Endothelial cell of umbilical vein (primary cell): ENCODE data around the gene ACBD6. TPM values are rescaled to one million over a fixed set of nuclear protein-coding genes. Genes with fewer than 3 reads are reported as not detected.

Experiments used
- BruUV-seq: library from RNA; stranded (reverse); fragments of 400-500 nt; replicated peaks from 2 replicates; lab custom pipeline; 2021; lab: Mats Ljungman, UMichigan
- CTCF ChIA-PET: fragments of 300-600, 350-600 bp; sonication (Branson Sonifier 250); formaldehyde crosslinking; loops from one replicate; lab custom pipeline; 2021; ENCODE audit warnings: antibody characterized with exemption, inconsistent platforms; lab: Charles Lee
- POLR2A ChIA-PET: fragments of 300-600, 350-600 bp; sonication (Branson Sonifier 250); formaldehyde crosslinking; loops from one replicate; lab custom pipeline; 2021; ENCODE audit warnings: antibody characterized with exemption, inconsistent platforms; lab: Charles Lee
- DNase-seq: peaks from one replicate; pipeline ENCODE4 v3.0.0-alpha.2; 2011; ENCODE audit warnings: low read depth, low spot score
- FAIRE-seq: peaks from 2 replicates; lab custom pipeline; 2011; peaks lifted over from hg19 to GRCh38; lab: Jason Lieb, UNC
- H2AFZ ChIP-seq: 2 replicates; pipeline ENCODE4 v1.6.0; 2012; ENCODE audit warnings: low read depth, low read length, control low read depth, inconsistent platforms
- H3K27ac ChIP-seq: 2 replicates; pipeline ENCODE4 v1.5.1; 2011; ENCODE audit warnings: low read depth, mild to moderate bottlenecking, control low read depth, low read length, moderate library complexity; ENCODE audit not compliant: insufficient read depth
- H3K27me3 ChIP-seq, 2 experiments: 2 replicates each; pipeline versions ENCODE4 v1.6.0 to v1.6.1; 2011; ENCODE audit warnings: low read length in 2 of 2, mixed read lengths in 1 of 2; ENCODE audit not compliant: control insufficient read depth in 2 of 2, insufficient read depth in 2 of 2
- H3K36me3 ChIP-seq, 2 experiments: 2 replicates in 1 of 2; 3 replicates in 1 of 2; pipeline ENCODE4 v1.5.1; 2011; ENCODE audit warnings: low read length in 2 of 2, mild to moderate bottlenecking in 1 of 2, moderate library complexity in 1 of 2; ENCODE audit not compliant: control insufficient read depth in 2 of 2, insufficient read depth in 2 of 2; ENCODE audit errors: extremely low read depth in 1 of 2
- H3K4me1 ChIP-seq: 3 replicates; pipeline ENCODE4 v1.5.1; 2011; ENCODE audit warnings: mild to moderate bottlenecking, low read length; ENCODE audit not compliant: control insufficient read depth, insufficient read depth; ENCODE audit errors: extremely low read depth
- H3K4me2 ChIP-seq: 2 replicates; pipeline ENCODE4 v1.6.1; 2011; ENCODE audit warnings: low read length, control low read depth, mixed read lengths; ENCODE audit not compliant: insufficient read depth
- H3K4me3 ChIP-seq, 3 experiments: fragments of 200-600 bp in 1 of 3; sonication (generic), shearing (Covaris generic) in 1 of 3; replicated peaks in 1 of 3; 2 replicates each; pipeline ENCODE4 v1.5.1; 2011 to 2016; ENCODE audit warnings: control low read depth in 3 of 3, low read length in 3 of 3, mild to moderate bottlenecking in 2 of 3, inconsistent platforms in 1 of 3, low read depth in 1 of 3, moderate library complexity in 1 of 3; ENCODE audit not compliant: insufficient read depth in 1 of 3
- H3K79me2 ChIP-seq: 2 replicates; pipeline ENCODE4 v1.6.0; 2012; ENCODE audit warnings: low read length, inconsistent platforms; ENCODE audit not compliant: control insufficient read depth, insufficient read depth
- H3K9ac ChIP-seq: replicated peaks from 2 replicates; pipeline ENCODE3; 2011; ENCODE audit warnings: low read length, control low read depth; ENCODE audit not compliant: insufficient read depth; ENCODE audit errors: extremely low read depth
- H3K9me1 ChIP-seq: replicated peaks from 3 replicates; pipeline ENCODE4 v1.6.0; 2011; ENCODE audit warnings: mild to moderate bottlenecking, low read length; ENCODE audit not compliant: control insufficient read depth, insufficient read depth; ENCODE audit errors: extremely low read depth
- H3K9me3 ChIP-seq: replicated peaks from 2 replicates; pipeline ENCODE4 v1.5.1; 2012; ENCODE audit warnings: low read length, inconsistent platforms; ENCODE audit not compliant: control insufficient read depth, insufficient read depth
- H4K20me1 ChIP-seq: replicated peaks from 2 replicates; pipeline ENCODE3; 2011; ENCODE audit warnings: mild to moderate bottlenecking, low read length; ENCODE audit not compliant: control insufficient read depth, insufficient read depth; ENCODE audit errors: extremely low read depth
- CTCF ChIP-seq, 2 donors: IDR thresholded peaks; 1 replicate in 1 of 2; 2 replicates in 1 of 2; pipeline ENCODE4 v1.5.1; 2011; ENCODE audit warnings: low read length in 2 of 2, mild to moderate bottlenecking in 2 of 2, moderate library complexity in 2 of 2, control low read depth in 1 of 2, inconsistent platforms in 1 of 2, low read depth in 1 of 2; ENCODE audit not compliant: insufficient read depth in 1 of 2; ENCODE audit errors: extremely low read depth in 1 of 2
- FOS ChIP-seq: IDR thresholded peaks from 2 replicates; pipeline ENCODE4 v1.6.1; 2011; ENCODE audit warnings: mild to moderate bottlenecking, low read length, moderate library complexity, borderline replicate concordance; ENCODE audit not compliant: insufficient read depth
- JUN ChIP-seq: IDR thresholded peaks from 2 replicates; pipeline ENCODE4 v1.6.1; 2011; ENCODE audit warnings: borderline replicate concordance, low read depth; ENCODE audit not compliant: insufficient read length, insufficient read depth
- dilution Hi-C: fragments of 300-500 bp; cut with MboI; formaldehyde crosslinking; loops from one replicate; pipeline ENCODE4 v1.15.0; 2019; ENCODE audit warnings: low sequenced_read_pairs; ENCODE audit not compliant: extremely low pct_ligation_motif_present
- intact Hi-C: fragments of 100-400 bp; cut with micrococcal nuclease; formaldehyde crosslinking; loops from one replicate; pipeline ENCODE4 v1.10.0; 2022
- polyA plus RNA-seq, 4 experiments: library from polyadenylated mRNA; depleted of rRNA in 3 of 4; stranded (reverse) in 3 of 4; unstranded in 1 of 4; fragments of >200 nt; gene quantifications; 2 replicates each; pipeline versions ENCODE4 v1.2.1 to v1.2.3, GENCODE V29; 2011 to 2012; ENCODE audit warnings: missing spikeins in 1 of 4
- total RNA-seq: library from RNA; stranded (reverse); gene quantifications from 2 replicates; pipeline ENCODE4 v1.2.3, GENCODE V29; 2021

ACBD6 gene
- total and polyA plus RNA-seq, 2 donors (not counting 3 experiments of a cell fraction or from before 2014, with no cell fraction given), result 55.6 to 56.4 TPM

GRCh38 chr1:180482425-180483275 lies 19.7 kb downstream of the ACBD6 start:
- TF ChIP-seq CTCF (IDR thresholded peaks at IDR 0.05; ENCODE audit: extremely low read depth in 1 of 2, insufficient read depth in 1 of 2, low read depth in 1 of 2, low read length in 2 of 2), result peak; percentile 50 to 60
- no peak for TF ChIP-seq FOS
- TF ChIP-seq JUN, result no peak
- Histone ChIP-seq H3K4me1 (peaks cover 5% of the 10 kb centered on the region), H3K79me2 (peaks cover 6% of the 10 kb centered on the region), H3K9ac (no peak overlapping the region), H3K36me3 (peaks cover 3 to 6% of the 10 kb centered on the region in 2 experiments), H3K4me3 (no peak overlapping the region), H3K27ac (no peak overlapping the region), H2AFZ (no peak overlapping the region), H4K20me1 (no peaks in the 10 kb centered on the region), H3K9me3 (no peaks in the 10 kb centered on the region), H3K9me1 (no peaks in the 10 kb centered on the region), H3K4me2 (peak overlapping the region; percentile 38), H3K27me3 (no peaks in the 10 kb centered on the region)
- dilution Hi-C loops (no loop called here), intact Hi-C loops (loop anchor here (1.0 to 5.0 kb wide), 3 partner anchors 230 to 775 kb away; no protein-coding TSS in a partner anchor)
- ChIA-PET POLR2A (no interaction called here), CTCF (interaction anchor here (0.6 to 3.6 kb wide), 10 partner anchors 10 to 786 kb away, joined by 3 to 38 read pairs (median 8); partner anchors contain the start of gene ACBD6)
- DNase-seq (peak; percentile 71), FAIRE-seq (peak; percentile 76)
- BruUV-seq, result no TSS peak
